NT2/D1 (cell line): ENCODE results near the gene PLSCR5.

Source experiments
- YY1 ChIP-seq: IDR thresholded peaks from 2 replicates; pipeline ENCODE4 v1.6.1; 2011; ENCODE audit not compliant: insufficient read length, insufficient read depth
- ZNF274 ChIP-seq: IDR thresholded peaks from 2 replicates; pipeline ENCODE4 v1.6.1; 2011; ENCODE audit warnings: mild to moderate bottlenecking, low read depth, low read length

DNA sequence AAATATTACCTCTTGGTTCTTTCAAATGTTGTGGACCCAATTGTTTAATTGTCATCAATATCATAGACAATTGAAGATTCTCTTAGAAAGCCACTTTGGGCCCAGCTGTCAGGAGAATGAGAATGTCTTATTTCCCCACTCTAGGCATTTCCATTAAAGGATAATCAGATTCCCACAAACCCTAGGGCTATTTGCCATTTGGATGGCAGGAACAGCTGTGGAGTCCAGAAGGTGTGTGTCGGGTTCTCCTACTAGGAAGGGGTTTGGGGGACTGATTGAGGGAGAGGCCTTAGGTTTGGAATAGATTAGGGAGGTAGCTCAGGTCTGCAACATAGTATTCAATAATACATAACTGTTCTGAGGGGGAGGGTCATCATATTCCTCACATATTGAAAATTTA is 35.2 kb upstream of the PLSCR5 start:
- TF ChIP-seq ZNF274 (no peak), YY1 (no peak)
